HCT116 (cell line): ENCODE results near the gene MYCN. TPM values are rescaled to one million over a fixed set of nuclear protein-coding genes. Genes with fewer than 3 reads are reported as not detected.
A peak's percentile ranks its signal among the peaks of the same experiment; 100 is the strongest.

Experiments
- ATAC-seq: fragments of 200-7000 bp; cut with Tn5 transposase; 2 replicates; pipeline ENCODE4 v1.9.1; 2020; ENCODE audit warnings: mild to moderate bottlenecking, moderate library complexity
- BruUV-seq: library from RNA; stranded (reverse); fragments of 400-500 nt; replicated peaks from 2 replicates; lab custom pipeline; 2021; lab: Mats Ljungman, UMichigan
- CTCF ChIA-PET: fragments of 300-600 bp; sonication (Branson Sonifier 250); formaldehyde crosslinking; loops from one replicate; lab custom pipeline; 2021; ENCODE audit warnings: antibody characterized with exemption; lab: Charles Lee
- POLR2A ChIA-PET: fragments of 300-600, 350-600 bp; sonication (Branson Sonifier 250); formaldehyde crosslinking; loops from one replicate; lab custom pipeline; 2021; ENCODE audit warnings: antibody characterized with exemption; lab: Charles Lee
- RAD21 ChIA-PET, 2 experiments: fragments of 300-600 bp; sonication (Branson Sonifier 250); formaldehyde crosslinking; loops; one replicate each; lab custom pipeline; 2023; ENCODE audit warnings: low total read pairs in 2 of 2; ENCODE audit not compliant: uncharacterized antibody in 2 of 2, unreplicated experiment in 2 of 2, low non-redundant PET in 1 of 2; lab: Charles Lee
- DNase-seq: peaks from one replicate; pipeline ENCODE4 v3.0.0-alpha.2; 2010; ENCODE audit warnings: low read depth, low spot score
- H2AFZ ChIP-seq: fragments of 200-600 bp; shearing (Covaris generic), sonication (generic); 2 replicates; pipeline ENCODE4 v1.6.1; 2017; ENCODE audit warnings: low read depth, mixed run types, mixed read lengths, antibody characterized with exemption, low read length; ENCODE audit not compliant: poor library complexity, severe bottlenecking
- H3K27ac ChIP-seq: 2 replicates; pipeline ENCODE4 v1.5.1; 2012; ENCODE audit warnings: low read depth, low read length
- H3K27me3 ChIP-seq: fragments of 200-600 bp; sonication (generic); 2 replicates; pipeline ENCODE4 v1.6.1; 2016; ENCODE audit warnings: mixed run types, low read length, mixed read lengths; ENCODE audit not compliant: insufficient read depth
- H3K36me3 ChIP-seq, 2 experiments: fragments of 200-500 bp in 1 of 2; fragments of 200-600 bp in 1 of 2; sonication (Bioruptor generic) in 1 of 2; sonication (generic) in 1 of 2; 2 replicates each; pipeline versions ENCODE4 v1.5.1 to v1.6.1; 2014 to 2016; ENCODE audit warnings: low read length in 2 of 2, inconsistent platforms in 1 of 2, mixed read lengths in 1 of 2, mixed run types in 1 of 2; ENCODE audit not compliant: insufficient read depth in 2 of 2, control insufficient read depth in 1 of 2
- H3K4me1 ChIP-seq, 2 experiments: fragments of 200-600 bp in 1 of 2; sonication (generic) in 1 of 2; 2 replicates each; pipeline versions ENCODE4 v1.5.1 to v1.6.1; 2012 to 2017; ENCODE audit warnings: low read length in 2 of 2, inconsistent platforms in 1 of 2, mild to moderate bottlenecking in 1 of 2, mixed read lengths in 1 of 2, mixed run types in 1 of 2, moderate library complexity in 1 of 2; ENCODE audit not compliant: insufficient read depth in 2 of 2, control insufficient read depth in 1 of 2
- H3K4me2 ChIP-seq: fragments of 200-600 bp; sonication (generic); 2 replicates; pipeline ENCODE4 v1.6.1; 2017; ENCODE audit warnings: mixed run types, low read length, mixed read lengths
- H3K4me3 ChIP-seq, 2 experiments: fragments of 200-600 bp in 1 of 2; sonication (generic) in 1 of 2; replicated peaks in 1 of 2; 2 replicates each; pipeline ENCODE4 v1.5.1; 2011 to 2016; ENCODE audit warnings: low read length in 2 of 2, control low read depth in 1 of 2, low read depth in 1 of 2, mild to moderate bottlenecking in 1 of 2, mixed read lengths in 1 of 2, mixed run types in 1 of 2
- H3K79me2 ChIP-seq: fragments of 200-600 bp; sonication (generic); 2 replicates; pipeline ENCODE4 v1.6.1; 2017; ENCODE audit warnings: mild to moderate bottlenecking, mixed run types, low read length, moderate library complexity, mixed read lengths; ENCODE audit not compliant: insufficient read depth
- H3K9ac ChIP-seq: fragments of 200-600 bp; sonication (generic); 2 replicates; pipeline ENCODE4 v1.6.1; 2016; ENCODE audit warnings: low read length, mixed read lengths
- H3K9me2 ChIP-seq: fragments of 200-600 bp; sonication (generic), shearing (Covaris generic); 2 replicates; pipeline ENCODE4 v1.6.1; 2017; ENCODE audit warnings: mixed run types, mild to moderate bottlenecking, moderate library complexity; ENCODE audit not compliant: insufficient read depth
- H3K9me3 ChIP-seq, 2 experiments: fragments of 200-500 bp in 1 of 2; fragments of 200-600 bp in 1 of 2; sonication (Bioruptor generic) in 1 of 2; sonication (generic) in 1 of 2; 2 replicates each; pipeline ENCODE4 v1.6.1; 2014 to 2017; ENCODE audit warnings: low read length in 2 of 2, mixed read lengths in 2 of 2, inconsistent platforms in 1 of 2, low read depth in 1 of 2, mild to moderate bottlenecking in 1 of 2, mixed run types in 1 of 2, moderate library complexity in 1 of 2; ENCODE audit not compliant: control insufficient read depth in 1 of 2, insufficient read depth in 1 of 2
- H4K20me1 ChIP-seq: fragments of 200-600 bp; sonication (generic), shearing (Covaris generic); 2 replicates; pipeline ENCODE4 v1.6.1; 2017; ENCODE audit warnings: mixed run types, mild to moderate bottlenecking, moderate library complexity; ENCODE audit not compliant: insufficient read depth
- EGR1 ChIP-seq: IDR thresholded peaks from 2 replicates; pipeline ENCODE4 v1.6.1; 2012; ENCODE audit warnings: low read depth
- ELF1 ChIP-seq: IDR thresholded peaks from 2 replicates; pipeline ENCODE4 v1.6.1; 2012; ENCODE audit warnings: low read depth, borderline replicate concordance
- EZH2 ChIP-seq: fragments of 200-600 bp; sonication (generic); IDR thresholded peaks from 2 replicates; pipeline ENCODE4 v1.6.1; 2017; ENCODE audit warnings: antibody characterized with exemption, mixed run types
- EZH2phosphoT487 ChIP-seq: fragments of 200-600 bp; IDR thresholded peaks from 2 replicates; pipeline ENCODE4 v1.6.1; 2018; ENCODE audit warnings: antibody characterized with exemption, borderline replicate concordance
- SIN3A ChIP-seq: IDR thresholded peaks from 2 replicates; pipeline ENCODE4 v1.6.1; 2012; ENCODE audit warnings: low read depth
- SRF ChIP-seq: IDR thresholded peaks from 2 replicates; pipeline ENCODE4 v1.6.1; 2012; ENCODE audit warnings: low read depth
- YY1 ChIP-seq: IDR thresholded peaks from 2 replicates; pipeline ENCODE4 v1.6.1; 2011; ENCODE audit warnings: low read length, low read depth, moderate library complexity, mild to moderate bottlenecking; ENCODE audit not compliant: insufficient replicate concordance; ENCODE audit errors: extremely low read depth
- ZFX ChIP-seq: fragments of 450-650 bp; IDR thresholded peaks from 2 replicates; pipeline ENCODE4 v1.6.1; 2017
- intact Hi-C: fragments of 100-400 bp; cut with micrococcal nuclease; formaldehyde crosslinking; loops from 2 replicates; pipeline ENCODE4 v1.10.0; 2022
- total RNA-seq: library from RNA; stranded (reverse); gene quantifications from one replicate; pipeline ENCODE4 v1.2.1, GENCODE V29; 2021; ENCODE audit not compliant: unreplicated experiment
- TF ChIP-seq, protein P1 (sequence below), 3 experiments: fragments of 200-600 bp in 1 of 3; sonication (generic) in 1 of 3; IDR thresholded peaks in 2 of 3; conservative IDR thresholded peaks in 1 of 3; 2 replicates each; pipeline ENCODE4 v1.5.1; 2012 to 2017; ENCODE audit warnings: low read depth in 2 of 3, low read length in 2 of 3, antibody characterized with exemption in 1 of 3, borderline replicate concordance in 1 of 3, control low read depth in 1 of 3, mild to moderate bottlenecking in 1 of 3, mixed read lengths in 1 of 3, mixed run types in 1 of 3, moderate library complexity in 1 of 3; ENCODE audit not compliant: insufficient read depth in 1 of 3

MYCN gene
- total RNA-seq, 1 experiment from 2014 or later, result not detected

DNA sequence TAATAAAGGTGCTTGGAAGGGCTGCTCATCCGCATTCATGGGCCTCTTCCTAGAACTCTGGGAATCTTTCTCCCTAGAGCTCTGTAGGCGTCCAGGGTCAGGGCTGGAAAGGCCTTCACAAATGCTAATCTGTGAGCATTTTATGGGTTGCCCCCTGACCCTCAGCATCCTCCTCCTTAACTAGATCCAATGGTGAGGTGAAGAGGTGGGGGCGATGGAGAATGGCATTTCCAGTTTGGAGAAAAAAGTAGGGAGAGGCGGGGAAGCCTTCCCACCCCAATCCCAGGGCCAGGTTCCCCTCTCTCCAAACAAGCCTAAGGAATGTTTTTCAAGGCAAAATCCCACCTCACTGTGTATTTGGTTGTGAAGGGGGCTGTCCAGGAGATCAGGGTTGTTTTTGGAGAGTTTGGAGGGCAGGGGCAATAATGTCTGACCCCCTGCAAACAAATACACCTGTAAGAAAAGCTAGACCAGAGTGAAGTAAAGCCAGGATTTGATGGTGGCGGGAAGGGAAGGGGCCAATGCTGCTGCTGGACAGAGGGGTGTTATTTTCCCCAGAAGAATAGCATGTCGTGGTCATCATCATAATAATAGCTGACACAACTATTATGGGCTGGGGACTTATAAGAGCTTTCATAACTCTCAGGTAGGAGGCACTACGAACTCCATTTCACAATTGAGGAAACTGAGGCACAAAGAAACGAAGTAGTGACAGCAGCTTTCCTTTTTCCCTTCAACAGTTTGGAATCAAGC, 1.4 kb upstream of the MYCN start:
- peaks cover 0 to 9% of the 10 kb centered on the region in 2 experiments; a peak in 3 of 4 replicates for H3K4me1 ChIP-seq
- no peaks in the 10 kb centered on the region for H3K9me3 ChIP-seq
- H3K27me3 ChIP-seq, result peaks cover 13% of the 10 kb centered on the region; the same call in 1 of the 2 replicates
- H3K4me2 ChIP-seq, result peak overlapping the region; percentile 72
- H3K27ac ChIP-seq, result no peak overlapping the region
- intact Hi-C loops, result loop anchor here (1.0 to 10.0 kb wide), 6 partner anchors 279 to 826 kb away; no protein-coding TSS in a partner anchor
- BruUV-seq, result no TSS peak
- no peak overlapping the region for H3K9ac ChIP-seq
- peak overlapping the region; percentile 21 to 42 for H3K4me3 ChIP-seq
- ChIA-PET POLR2A (no interaction called here), RAD21 (interaction anchor here (1.3 to 1.7 kb wide), 3 partner anchors 342 to 546 kb away, joined by 3 to 8 read pairs (median 7); no protein-coding TSS in a partner anchor), CTCF (interaction anchor here (0.7 to 1.8 kb wide), 4 partner anchors 7 to 670 kb away, joined by 3 to 24 read pairs (median 8); no protein-coding TSS in a partner anchor)
- H2AFZ ChIP-seq, result peak overlapping the region; percentile 79
- no peaks in the 10 kb centered on the region for H3K9me2 ChIP-seq
- no peaks in the 10 kb centered on the region for H3K36me3 ChIP-seq
- TF ChIP-seq ELF1, result no peak
- no peak for TF ChIP-seq SIN3A
- no peak for TF ChIP-seq YY1
- no peak for TF ChIP-seq EZH2phosphoT487
- TF ChIP-seq ZFX, result no peak
- no peak for ATAC-seq
- no peak for DNase-seq
- no peaks in the 10 kb centered on the region for H4K20me1 ChIP-seq
- no peaks in the 10 kb centered on the region for H3K79me2 ChIP-seq

DNA sequence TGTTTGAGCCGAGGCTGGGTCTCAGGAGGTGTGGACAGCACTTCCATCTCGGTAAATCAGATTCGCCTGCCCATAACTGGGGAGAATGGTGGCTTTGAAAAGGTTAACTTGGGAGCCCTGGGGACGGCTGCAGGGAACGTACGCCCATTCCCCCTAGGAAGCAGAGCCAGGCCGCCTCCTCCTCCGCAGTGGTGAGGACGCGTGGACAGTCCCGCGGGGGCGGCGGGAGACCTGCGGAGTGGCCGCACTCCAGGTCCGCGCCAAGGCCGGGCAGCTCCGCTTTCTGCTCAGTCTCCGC, 845 bp upstream of the MYCN start:
- Histone ChIP-seq H4K20me1 (no peaks in the 10 kb centered on the region), H3K4me2 (peak overlapping the region; percentile 72), H3K4me1 (peaks cover 0 to 9% of the 10 kb centered on the region in 2 experiments; a peak in 3 of 4 replicates), H3K27me3 (peaks cover 13% of the 10 kb centered on the region; the same call in 1 of the 2 replicates), H3K4me3 (peak overlapping the region; percentile 21 to 42), H3K36me3 (no peaks in the 10 kb centered on the region), H3K9ac (no peak overlapping the region), H3K27ac (no peak overlapping the region), H3K9me3 (no peaks in the 10 kb centered on the region), H2AFZ (peak overlapping the region; percentile 79), H3K9me2 (no peaks in the 10 kb centered on the region), H3K79me2 (no peaks in the 10 kb centered on the region)
- ChIA-PET CTCF (interaction anchor here (0.7 to 1.8 kb wide), 4 partner anchors 8 to 669 kb away, joined by 3 to 24 read pairs (median 8); no protein-coding TSS in a partner anchor), POLR2A (no interaction called here), RAD21 (interaction anchor here (0.6 to 1.7 kb wide), 4 partner anchors 342 to 1678 kb away, joined by 3 to 8 read pairs (median 5); no protein-coding TSS in a partner anchor)
- intact Hi-C loops, result loop anchor here (1.0 to 10.0 kb wide), 6 partner anchors 279 to 825 kb away; no protein-coding TSS in a partner anchor
- BruUV-seq, result no TSS peak
- no peak for TF ChIP-seq SRF
- TF ChIP-seq EZH2phosphoT487, result no peak
- no peak for TF ChIP-seq EZH2
- peak; percentile 69 for TF ChIP-seq EGR1
- TF ChIP-seq, protein P1, sequence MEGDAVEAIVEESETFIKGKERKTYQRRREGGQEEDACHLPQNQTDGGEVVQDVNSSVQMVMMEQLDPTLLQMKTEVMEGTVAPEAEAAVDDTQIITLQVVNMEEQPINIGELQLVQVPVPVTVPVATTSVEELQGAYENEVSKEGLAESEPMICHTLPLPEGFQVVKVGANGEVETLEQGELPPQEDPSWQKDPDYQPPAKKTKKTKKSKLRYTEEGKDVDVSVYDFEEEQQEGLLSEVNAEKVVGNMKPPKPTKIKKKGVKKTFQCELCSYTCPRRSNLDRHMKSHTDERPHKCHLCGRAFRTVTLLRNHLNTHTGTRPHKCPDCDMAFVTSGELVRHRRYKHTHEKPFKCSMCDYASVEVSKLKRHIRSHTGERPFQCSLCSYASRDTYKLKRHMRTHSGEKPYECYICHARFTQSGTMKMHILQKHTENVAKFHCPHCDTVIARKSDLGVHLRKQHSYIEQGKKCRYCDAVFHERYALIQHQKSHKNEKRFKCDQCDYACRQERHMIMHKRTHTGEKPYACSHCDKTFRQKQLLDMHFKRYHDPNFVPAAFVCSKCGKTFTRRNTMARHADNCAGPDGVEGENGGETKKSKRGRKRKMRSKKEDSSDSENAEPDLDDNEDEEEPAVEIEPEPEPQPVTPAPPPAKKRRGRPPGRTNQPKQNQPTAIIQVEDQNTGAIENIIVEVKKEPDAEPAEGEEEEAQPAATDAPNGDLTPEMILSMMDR (IDR thresholded peaks at IDR 0.05 in 2 of 3, conservative IDR thresholded peaks at IDR 0.05 in 1 of 3; ENCODE audit: borderline replicate concordance in 1 of 3, insufficient read depth in 1 of 3, low read depth in 2 of 3, low read length in 2 of 3), result peak in 2 of 3 experiments; percentile 67 to 73; a peak in 4 of 6 replicates
- ATAC-seq, result peak; percentile 94
- peak; percentile 40 for DNase-seq
